Measurements from ENCODE around the gene TAGAP. TPM values are rescaled to one million over a fixed set of nuclear protein-coding genes. Genes with fewer than 3 reads are reported as not detected.

The TAGAP gene
- total and polyA plus RNA-seq, 2 of the 8 experiments (the other 6 are each of a cell fraction or from before 2014, with no cell fraction given) = not detected

GRCh38 chr6:159083146-159083545 lies 38.4 kb upstream of the TAGAP start (continued):
- TF ChIP-seq BACH1 (IDR thresholded peaks at IDR 0.05; ENCODE audit: low read length) (no peak), POU5F1 (IDR thresholded peaks at IDR 0.05; ENCODE audit: low read depth, low read length) (no peak)
